ENCODE measurements around the gene INSC.

GRCh38 chr11:15169815-15170551 is 55.3 kb downstream of the INSC start:
- no peak for TF ChIP-seq TSHZ2 (CRISPR knock-in tag; IDR thresholded peaks at IDR 0.05)
- TF ChIP-seq RARB (CRISPR knock-in tag; IDR thresholded peaks at IDR 0.05) = no peak
- no peak for TF ChIP-seq ZNF8 (CRISPR knock-in tag; IDR thresholded peaks at IDR 0.05)
- TF ChIP-seq PATZ1 (CRISPR knock-in tag; IDR thresholded peaks at IDR 0.05; ENCODE audit: borderline replicate concordance) = no peak
